ENCODE data around the gene LDLRAD3.

Gene LDLRAD3

GRCh38 chr11:36110668-36111410 is 167.0 kb downstream of the LDLRAD3 start:
- peaks cover 37% of the 10 kb centered on the region for H3K4me1 Mint-ChIP-seq
- peak overlapping the region; percentile 41 to 59 (median 54) for H3K27ac Mint-ChIP-seq
- peaks cover 59% of the 10 kb centered on the region for H3K36me3 Mint-ChIP-seq (ENCODE audit: low read depth)
- no peak overlapping the region for H3K4me3 Mint-ChIP-seq
- no peaks in the 10 kb centered on the region for H3K27me3 Mint-ChIP-seq (ENCODE audit: low read depth)
- peaks cover 16% of the 10 kb centered on the region for H3K9me3 Mint-ChIP-seq
- TF ChIP-seq CTCF (IDR thresholded peaks at IDR 0.05; ENCODE audit: unreplicated experiment in 3 of 3), result no peak

GRCh38 chr11:36114095-36114494 is 170.2 kb downstream of the LDLRAD3 start:
- peaks cover 28% of the 10 kb centered on the region for H3K4me1 Mint-ChIP-seq
- H3K4me3 Mint-ChIP-seq, result no peak overlapping the region
- peaks cover 56% of the 10 kb centered on the region for H3K36me3 Mint-ChIP-seq (ENCODE audit: low read depth)
- H3K27ac Mint-ChIP-seq, result no peak overlapping the region
- H3K9me3 Mint-ChIP-seq, result peaks cover 16% of the 10 kb centered on the region
- TF ChIP-seq CTCF (IDR thresholded peaks at IDR 0.05; ENCODE audit: unreplicated experiment in 3 of 3), result no peak
- no peaks in the 10 kb centered on the region for H3K27me3 Mint-ChIP-seq (ENCODE audit: low read depth)

GRCh38 chr11:36115378-36115801 is 171.5 kb downstream of the LDLRAD3 start:
- TF ChIP-seq CTCF (IDR thresholded peaks at IDR 0.05; ENCODE audit: unreplicated experiment in 3 of 3), result no peak
- Mint-ChIP-seq H3K4me3 (no peak overlapping the region), H3K27ac (no peak overlapping the region), H3K36me3 (ENCODE audit: low read depth) (peaks cover 53% of the 10 kb centered on the region), H3K27me3 (ENCODE audit: low read depth) (no peaks in the 10 kb centered on the region), H3K4me1 (peaks cover 27% of the 10 kb centered on the region), H3K9me3 (peaks cover 16% of the 10 kb centered on the region)

GRCh38 chr11:36116161-36116560 is 172.3 kb downstream of the LDLRAD3 start:
- no peak for TF ChIP-seq CTCF (IDR thresholded peaks at IDR 0.05; ENCODE audit: unreplicated experiment in 3 of 3)
- Mint-ChIP-seq H3K27me3 (ENCODE audit: low read depth) (no peaks in the 10 kb centered on the region), H3K4me3 (no peak overlapping the region), H3K9me3 (peaks cover 16% of the 10 kb centered on the region), H3K4me1 (peaks cover 27% of the 10 kb centered on the region), H3K36me3 (ENCODE audit: low read depth) (peaks cover 46% of the 10 kb centered on the region), H3K27ac (no peak overlapping the region)

GRCh38 chr11:36118084-36118483 is 174.2 kb downstream of the LDLRAD3 start:
- H3K4me3 Mint-ChIP-seq, result no peak overlapping the region
- no peak for TF ChIP-seq CTCF (IDR thresholded peaks at IDR 0.05; ENCODE audit: unreplicated experiment in 3 of 3)
- peaks cover 9% of the 10 kb centered on the region for H3K9me3 Mint-ChIP-seq
- peaks cover 32% of the 10 kb centered on the region for H3K36me3 Mint-ChIP-seq (ENCODE audit: low read depth)
- H3K4me1 Mint-ChIP-seq, result peaks cover 34% of the 10 kb centered on the region
- no peak overlapping the region for H3K27ac Mint-ChIP-seq
- no peaks in the 10 kb centered on the region for H3K27me3 Mint-ChIP-seq (ENCODE audit: low read depth)

- TF ChIP-seq CTCF (IDR thresholded peaks at IDR 0.05; ENCODE audit: unreplicated experiment in 3 of 3), result no peak
Measured at GRCh38 chr11:36119300-36119699, 175.4 kb downstream of the LDLRAD3 start.

More at GRCh38 chr11:36119300-36119699, 175.4 kb downstream of the LDLRAD3 start:
- Mint-ChIP-seq H3K9me3 (peaks cover 4% of the 10 kb centered on the region), H3K27ac (peak overlapping the region in 2 of 3 experiments; percentile 66 to 92), H3K4me1 (peaks cover 46% of the 10 kb centered on the region), H3K4me3 (no peak overlapping the region), H3K36me3 (ENCODE audit: low read depth) (peaks cover 20% of the 10 kb centered on the region), H3K27me3 (ENCODE audit: low read depth) (no peaks in the 10 kb centered on the region)

Measured in nephron (organoid).